Ishikawa (cell line): ENCODE results near the gene ENTPD1.

ENCODE experiments used
- CEBPB ChIP-seq: IDR thresholded peaks from 2 replicates; pipeline ENCODE4 v1.6.1; 2012
- CREB1 ChIP-seq: IDR thresholded peaks from 2 replicates; pipeline ENCODE4 v1.6.1; 2012; ENCODE audit warnings: low read depth
- EGR1 ChIP-seq: IDR thresholded peaks from 2 replicates; pipeline ENCODE4 v1.6.1; 2012
- EP300 ChIP-seq: IDR thresholded peaks from 2 replicates; pipeline ENCODE4 v1.6.1; 2012; ENCODE audit warnings: borderline replicate concordance
- FOXM1 ChIP-seq: IDR thresholded peaks from 2 replicates; pipeline ENCODE4 v1.6.1; 2012; ENCODE audit warnings: low read depth, borderline replicate concordance
- MAX ChIP-seq: IDR thresholded peaks from 2 replicates; pipeline ENCODE4 v1.6.1; 2012
- RAD21 ChIP-seq: IDR thresholded peaks from 2 replicates; pipeline ENCODE4 v1.6.1; 2012; ENCODE audit warnings: low read depth
- REST ChIP-seq: IDR thresholded peaks from 2 replicates; pipeline ENCODE4 v1.6.1; 2012; ENCODE audit warnings: low read depth, mild to moderate bottlenecking
- TAF1 ChIP-seq: IDR thresholded peaks from 2 replicates; pipeline ENCODE4 v1.6.1; 2012; ENCODE audit warnings: low read depth, mild to moderate bottlenecking

GRCh38 chr10:95835149-95835860 is 79.3 kb downstream of the ENTPD1 start:
- no peak for TF ChIP-seq EP300
- no peak for TF ChIP-seq EGR1
- TF ChIP-seq RAD21 = no peak
- no peak for TF ChIP-seq FOXM1
- no peak for TF ChIP-seq REST
- no peak for TF ChIP-seq CREB1
- no peak for TF ChIP-seq MAX
- TF ChIP-seq TAF1 = no peak
- TF ChIP-seq CEBPB = no peak
